ENCODE measurements around the gene TGFBR3L.

- TF ChIP-seq, protein P1, sequence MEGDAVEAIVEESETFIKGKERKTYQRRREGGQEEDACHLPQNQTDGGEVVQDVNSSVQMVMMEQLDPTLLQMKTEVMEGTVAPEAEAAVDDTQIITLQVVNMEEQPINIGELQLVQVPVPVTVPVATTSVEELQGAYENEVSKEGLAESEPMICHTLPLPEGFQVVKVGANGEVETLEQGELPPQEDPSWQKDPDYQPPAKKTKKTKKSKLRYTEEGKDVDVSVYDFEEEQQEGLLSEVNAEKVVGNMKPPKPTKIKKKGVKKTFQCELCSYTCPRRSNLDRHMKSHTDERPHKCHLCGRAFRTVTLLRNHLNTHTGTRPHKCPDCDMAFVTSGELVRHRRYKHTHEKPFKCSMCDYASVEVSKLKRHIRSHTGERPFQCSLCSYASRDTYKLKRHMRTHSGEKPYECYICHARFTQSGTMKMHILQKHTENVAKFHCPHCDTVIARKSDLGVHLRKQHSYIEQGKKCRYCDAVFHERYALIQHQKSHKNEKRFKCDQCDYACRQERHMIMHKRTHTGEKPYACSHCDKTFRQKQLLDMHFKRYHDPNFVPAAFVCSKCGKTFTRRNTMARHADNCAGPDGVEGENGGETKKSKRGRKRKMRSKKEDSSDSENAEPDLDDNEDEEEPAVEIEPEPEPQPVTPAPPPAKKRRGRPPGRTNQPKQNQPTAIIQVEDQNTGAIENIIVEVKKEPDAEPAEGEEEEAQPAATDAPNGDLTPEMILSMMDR (IDR thresholded peaks at IDR 0.05): no peak
- no peak for TF ChIP-seq POLR2A (IDR thresholded peaks at IDR 0.05)
Measured at GRCh38 chr19:7928334-7928706, 13.7 kb downstream of the TGFBR3L start.
